ENCODE data around the gene MRPL40. TPM values are rescaled to one million over a fixed set of nuclear protein-coding genes. Genes with fewer than 3 reads are reported as not detected.

MRPL40 gene
- total RNA-seq, 4 donors from 2014 or later = 21.2 to 31.2 (median 27.7) TPM

- H3K36me3 ChIP-seq = peaks cover 11 to 28% (median 26%) of the 10 kb centered on the region in 4 donors
- WGBS = 87% methylated on average over 4 of the region's 4 CpGs
- TF ChIP-seq POLR2AphosphoS5 (IDR thresholded peaks at IDR 0.05) (no peak), POLR2A (IDR thresholded peaks at IDR 0.05; ENCODE audit: low read depth) (no peak), EP300 (IDR thresholded peaks at IDR 0.05) (no peak), CTCF (IDR thresholded peaks at IDR 0.05) (no peak)
- H3K4me3 ChIP-seq = no peak overlapping the region
- H3K27me3 ChIP-seq = no peaks in the 10 kb centered on the region
- H3K9me3 ChIP-seq = no peaks in the 10 kb centered on the region
- H3K27ac ChIP-seq (replicated peaks in 1 of 4) = no peak overlapping the region
- no peak for DNase-seq (ENCODE audit: extremely low spot score)
- intact Hi-C loops (cut with DNase I) = no loop called here
- H3K4me1 ChIP-seq = peaks cover 0 to 20% (median 4%) of the 10 kb centered on the region in 4 donors
Observed at GRCh38 chr22:19412923-19413322, 19.4 kb upstream of the MRPL40 start.

- H3K9me3 ChIP-seq = no peaks in the 10 kb centered on the region
- no peaks in the 10 kb centered on the region for H3K27me3 ChIP-seq
- H3K36me3 ChIP-seq = peaks cover 0 to 4% (median 0%) of the 10 kb centered on the region in 4 donors
- peaks cover 6 to 23% (median 14%) of the 10 kb centered on the region in 4 donors for H3K4me1 ChIP-seq
- no peak overlapping the region for H3K27ac ChIP-seq (replicated peaks in 1 of 4)
- no peak overlapping the region for H3K4me3 ChIP-seq
- WGBS = 88% methylated on average over 5 of the region's 5 CpGs
- no peak for DNase-seq (ENCODE audit: extremely low spot score)
- TF ChIP-seq POLR2AphosphoS5 (IDR thresholded peaks at IDR 0.05) (no peak), CTCF (IDR thresholded peaks at IDR 0.05) (no peak), POLR2A (IDR thresholded peaks at IDR 0.05; ENCODE audit: low read depth) (no peak), EP300 (IDR thresholded peaks at IDR 0.05) (no peak)
- intact Hi-C loops (cut with DNase I) = no loop called here
Observed at GRCh38 chr22:19419086-19419463, 13.3 kb upstream of the MRPL40 start.

GRCh38 chr22:19419464-19420178 lies 12.7 kb upstream of the MRPL40 start:
- Histone ChIP-seq H3K4me3 (no peak overlapping the region), H3K9me3 (no peaks in the 10 kb centered on the region), H3K36me3 (peaks cover 0 to 4% (median 0%) of the 10 kb centered on the region in 4 donors), H3K4me1 (peaks cover 6 to 28% (median 15%) of the 10 kb centered on the region in 4 donors), H3K27me3 (no peaks in the 10 kb centered on the region), H3K27ac (replicated peaks in 1 of 4) (no peak overlapping the region)
- no peak for DNase-seq (ENCODE audit: extremely low spot score)
- no peak for TF ChIP-seq EP300 (IDR thresholded peaks at IDR 0.05)
- intact Hi-C loops (cut with DNase I) = no loop called here
- 87% methylated on average over 5 of the region's 5 CpGs for WGBS

- Histone ChIP-seq H3K4me1 (peaks cover 6 to 34% (median 15%) of the 10 kb centered on the region in 4 donors), H3K27ac (replicated peaks in 1 of 4) (no peak overlapping the region), H3K9me3 (no peaks in the 10 kb centered on the region), H3K27me3 (no peaks in the 10 kb centered on the region), H3K36me3 (peaks cover 0 to 10% (median 0%) of the 10 kb centered on the region in 4 donors), H3K4me3 (no peak overlapping the region)
- 96% methylated on average over 6 of the region's 6 CpGs for WGBS
- no peak for TF ChIP-seq EP300 (IDR thresholded peaks at IDR 0.05)
- no peak for TF ChIP-seq POLR2A (IDR thresholded peaks at IDR 0.05; ENCODE audit: low read depth)
- no peak for TF ChIP-seq CTCF (IDR thresholded peaks at IDR 0.05)
- TF ChIP-seq POLR2AphosphoS5 (IDR thresholded peaks at IDR 0.05) = no peak
- DNase-seq (ENCODE audit: extremely low spot score) = no peak
- intact Hi-C loops (cut with DNase I) = no loop called here
Observed at GRCh38 chr22:19420321-19420720, 12.0 kb upstream of the MRPL40 start.

GRCh38 chr22:19422440-19423301 lies 9.7 kb upstream of the MRPL40 start:
- Histone ChIP-seq H3K27me3 (no peaks in the 10 kb centered on the region), H3K9me3 (no peaks in the 10 kb centered on the region), H3K4me3 (no peak overlapping the region), H3K27ac (replicated peaks in 1 of 4) (no peak overlapping the region), H3K4me1 (peaks cover 6 to 34% (median 20%) of the 10 kb centered on the region in 4 donors), H3K36me3 (peaks cover 0 to 7% (median 0%) of the 10 kb centered on the region in 4 donors)
- WGBS = 87% methylated on average over 11 of the region's 11 CpGs
- DNase-seq (ENCODE audit: extremely low spot score) = no peak
- intact Hi-C loops (cut with DNase I) = no loop called here
- no peak for TF ChIP-seq CTCF (IDR thresholded peaks at IDR 0.05)
- no peak for TF ChIP-seq EP300 (IDR thresholded peaks at IDR 0.05)
- no peak for TF ChIP-seq POLR2AphosphoS5 (IDR thresholded peaks at IDR 0.05)
- TF ChIP-seq POLR2A (IDR thresholded peaks at IDR 0.05; ENCODE audit: low read depth) = no peak
